Fibroblast of lung (primary cell): Measurements from ENCODE around the gene OR4D11. TPM values are rescaled to one million over a fixed set of nuclear protein-coding genes. Genes with fewer than 3 reads are reported as not detected.

ENCODE experiments used
- DNase-seq, 2 donors: peaks; one replicate each; pipeline versions ENCODE4 v3.0.0 to v3.0.0-alpha.2; 2010; ENCODE audit warnings: low read depth in 2 of 2
- H2AFZ ChIP-seq: 2 replicates; pipeline ENCODE4 v1.5.1; 2012; ENCODE audit warnings: low read length, control low read depth, inconsistent platforms
- H3K27ac ChIP-seq: 2 replicates; pipeline ENCODE4 v1.5.1; 2011; ENCODE audit warnings: low read length, control low read depth; ENCODE audit not compliant: insufficient read depth
- H3K27me3 ChIP-seq: 2 replicates; pipeline ENCODE4 v1.5.1; 2011; ENCODE audit warnings: mild to moderate bottlenecking, low read length; ENCODE audit not compliant: control insufficient read depth, insufficient read depth
- H3K36me3 ChIP-seq: 2 replicates; pipeline ENCODE4 v1.5.1; 2011; ENCODE audit warnings: low read length; ENCODE audit not compliant: control insufficient read depth, insufficient read depth
- H3K4me1 ChIP-seq: 2 replicates; pipeline ENCODE4 v1.5.1; 2011; ENCODE audit warnings: low read length; ENCODE audit not compliant: control insufficient read depth, insufficient read depth; ENCODE audit errors: extremely low read depth
- H3K4me2 ChIP-seq: 2 replicates; pipeline ENCODE4 v1.5.1; 2011; ENCODE audit warnings: low read length, control low read depth; ENCODE audit not compliant: insufficient read depth; ENCODE audit errors: extremely low read depth
- H3K4me3 ChIP-seq, 4 experiments: fragments of 200-600 bp in 1 of 4; sonication (generic) in 1 of 4; replicated peaks in 1 of 4; 2 replicates each; pipeline ENCODE4 v1.5.1; 2011 to 2016; ENCODE audit warnings: low read length in 4 of 4, low read depth in 3 of 4, mild to moderate bottlenecking in 3 of 4, control low read depth in 2 of 4, inconsistent platforms in 1 of 4, mixed read lengths in 1 of 4; ENCODE audit not compliant: insufficient read depth in 1 of 4; ENCODE audit errors: control extremely low read depth in 1 of 4
- H3K79me2 ChIP-seq: 2 replicates; pipeline ENCODE4 v1.5.1; 2012; ENCODE audit warnings: mild to moderate bottlenecking, low read length, inconsistent platforms; ENCODE audit not compliant: control insufficient read depth, insufficient read depth
- H3K9ac ChIP-seq: 2 replicates; pipeline ENCODE4 v1.5.1; 2011; ENCODE audit warnings: mild to moderate bottlenecking, low read length, control low read depth; ENCODE audit not compliant: insufficient read depth
- H3K9me3 ChIP-seq: 2 replicates; pipeline ENCODE4 v1.5.1; 2012; ENCODE audit warnings: low read depth, low read length; ENCODE audit not compliant: control insufficient read depth, insufficient read depth
- H4K20me1 ChIP-seq: 2 replicates; pipeline ENCODE4 v1.5.1; 2011; ENCODE audit warnings: low read length; ENCODE audit not compliant: control insufficient read depth, insufficient read depth; ENCODE audit errors: extremely low read depth
- CTCF ChIP-seq, 2 donors: IDR thresholded peaks in 1 of 2; conservative IDR thresholded peaks in 1 of 2; 1 replicate in 1 of 2; 2 replicates in 1 of 2; pipeline ENCODE4 v1.5.1; 2011 to 2012; ENCODE audit warnings: low read length in 2 of 2, control low read depth in 1 of 2, inconsistent platforms in 1 of 2, low read depth in 1 of 2, mild to moderate bottlenecking in 1 of 2
- EZH2 ChIP-seq: IDR thresholded peaks from 2 replicates; pipeline ENCODE4 v1.5.1; 2012; ENCODE audit warnings: low read length, control low read depth, mild to moderate bottlenecking; ENCODE audit errors: missing control alignments
- polyA plus RNA-seq, 2 donors: library from polyadenylated mRNA; depleted of rRNA in 1 of 2; stranded (reverse) in 1 of 2; unstranded in 1 of 2; fragments of >200 nt; gene quantifications; 2 replicates each; pipeline ENCODE4 v1.2.1, GENCODE V29; 2011 to 2012; ENCODE audit warnings: missing spikeins in 1 of 2
- total RNA-seq: library from RNA; depleted of rRNA; stranded (reverse); fragments of >200 nt; gene quantifications from 2 replicates; pipeline ENCODE4 v1.2.1, GENCODE V29; 2014

The OR4D11 gene
- total and polyA plus RNA-seq, 2 donors (not counting 1 experiment from before 2014, with no cell fraction given), result not detected

GRCh38 chr11:59550368-59550841 is 47.0 kb downstream of the OR4D11 start:
- Histone ChIP-seq H3K27me3 (no peaks in the 10 kb centered on the region), H4K20me1 (no peaks in the 10 kb centered on the region), H3K79me2 (no peaks in the 10 kb centered on the region), H3K4me1 (peaks cover 6% of the 10 kb centered on the region), H3K4me2 (peak overlapping the region; percentile 71), H3K27ac (peak overlapping the region; percentile 74), H3K9ac (no peak overlapping the region), H3K9me3 (no peaks in the 10 kb centered on the region), H3K36me3 (no peaks in the 10 kb centered on the region), H2AFZ (no peak overlapping the region), H3K4me3 (peak overlapping the region; percentile 55 to 95 (median 75))
- DNase-seq, result peak; percentile 95 to 96
- TF ChIP-seq CTCF (conservative IDR thresholded peaks at IDR 0.05 in 1 of 2, IDR thresholded peaks at IDR 0.05 in 1 of 2; ENCODE audit: low read depth in 1 of 2, low read length in 2 of 2) (peak; percentile 48 to 50), EZH2 (no peak)

DNA sequence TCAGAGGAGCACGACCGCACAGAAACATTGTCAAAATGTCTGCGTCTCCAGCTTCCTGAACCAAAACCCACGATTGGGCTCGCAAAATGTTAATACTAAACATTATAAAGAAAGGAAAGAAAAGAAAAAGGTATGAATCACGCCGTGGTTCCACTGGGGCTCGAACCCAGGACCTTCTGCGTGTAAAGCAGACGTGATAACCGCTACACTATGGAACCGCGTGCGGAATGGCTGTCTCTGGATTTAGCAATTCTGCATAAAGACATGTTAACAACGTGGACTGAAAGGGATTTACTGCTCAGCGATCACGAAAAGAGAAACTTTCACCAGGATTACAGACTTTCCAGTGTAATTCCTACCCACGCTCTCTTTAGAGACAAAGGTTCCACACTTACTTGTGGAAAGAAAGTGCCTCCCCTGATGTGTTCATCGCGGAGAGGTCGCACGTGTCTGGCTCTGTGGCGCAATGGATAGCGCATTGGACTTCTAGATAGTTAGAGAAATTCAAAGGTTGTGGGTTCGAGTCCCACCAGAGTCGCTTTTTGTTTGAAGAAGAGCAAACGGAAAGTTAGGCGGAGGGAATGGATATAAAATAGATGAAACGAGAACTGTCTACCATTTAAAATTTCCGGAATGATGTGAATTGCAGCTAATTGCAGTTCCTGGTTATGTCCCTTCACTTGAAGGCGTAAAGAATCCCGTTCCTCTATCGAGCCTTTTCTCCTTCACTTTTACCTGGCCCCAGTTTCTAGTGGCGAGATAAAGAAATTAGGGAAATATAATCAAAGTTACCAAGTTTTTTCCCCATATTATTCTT is 47.7 kb downstream of the OR4D11 start:
- H3K4me1 ChIP-seq, result peaks cover 6% of the 10 kb centered on the region
- no peak for TF ChIP-seq CTCF (conservative IDR thresholded peaks at IDR 0.05 in 1 of 2, IDR thresholded peaks at IDR 0.05 in 1 of 2; ENCODE audit: low read depth in 1 of 2, low read length in 2 of 2)
- no peak for TF ChIP-seq EZH2
- H3K9ac ChIP-seq, result peak overlapping the region; percentile 34
- no peaks in the 10 kb centered on the region for H4K20me1 ChIP-seq
- H2AFZ ChIP-seq, result no peak overlapping the region
- peak; percentile 83 to 95 for DNase-seq
- H3K4me3 ChIP-seq, result peak overlapping the region; percentile 55 to 95 (median 75)
- peak overlapping the region; percentile 74 for H3K27ac ChIP-seq
- no peaks in the 10 kb centered on the region for H3K36me3 ChIP-seq
- no peaks in the 10 kb centered on the region for H3K9me3 ChIP-seq
- peak overlapping the region; percentile 71 for H3K4me2 ChIP-seq
- no peaks in the 10 kb centered on the region for H3K79me2 ChIP-seq
- no peaks in the 10 kb centered on the region for H3K27me3 ChIP-seq

- peak overlapping the region; percentile 73 for H3K4me2 ChIP-seq
- H3K4me3 ChIP-seq, result peak overlapping the region; percentile 55 to 95 (median 75)
- H3K36me3 ChIP-seq, result no peaks in the 10 kb centered on the region
- peak overlapping the region; percentile 74 for H3K27ac ChIP-seq
- no peaks in the 10 kb centered on the region for H4K20me1 ChIP-seq
- H3K27me3 ChIP-seq, result no peaks in the 10 kb centered on the region
- DNase-seq, result peak; percentile 80 to 94
- H3K9me3 ChIP-seq, result no peaks in the 10 kb centered on the region
- peak overlapping the region; percentile 25 for H3K9ac ChIP-seq
- H3K79me2 ChIP-seq, result no peaks in the 10 kb centered on the region
- H2AFZ ChIP-seq, result peak overlapping the region; percentile 67
- H3K4me1 ChIP-seq, result peaks cover 6% of the 10 kb centered on the region
- TF ChIP-seq EZH2 (no peak), CTCF (conservative IDR thresholded peaks at IDR 0.05 in 1 of 2, IDR thresholded peaks at IDR 0.05 in 1 of 2; ENCODE audit: low read depth in 1 of 2, low read length in 2 of 2) (no peak)
These were observed 48.5 kb downstream of the OR4D11 start for GRCh38 chr11:59551659-59552521.
